ENCODE data around the gene PML.

DNA sequence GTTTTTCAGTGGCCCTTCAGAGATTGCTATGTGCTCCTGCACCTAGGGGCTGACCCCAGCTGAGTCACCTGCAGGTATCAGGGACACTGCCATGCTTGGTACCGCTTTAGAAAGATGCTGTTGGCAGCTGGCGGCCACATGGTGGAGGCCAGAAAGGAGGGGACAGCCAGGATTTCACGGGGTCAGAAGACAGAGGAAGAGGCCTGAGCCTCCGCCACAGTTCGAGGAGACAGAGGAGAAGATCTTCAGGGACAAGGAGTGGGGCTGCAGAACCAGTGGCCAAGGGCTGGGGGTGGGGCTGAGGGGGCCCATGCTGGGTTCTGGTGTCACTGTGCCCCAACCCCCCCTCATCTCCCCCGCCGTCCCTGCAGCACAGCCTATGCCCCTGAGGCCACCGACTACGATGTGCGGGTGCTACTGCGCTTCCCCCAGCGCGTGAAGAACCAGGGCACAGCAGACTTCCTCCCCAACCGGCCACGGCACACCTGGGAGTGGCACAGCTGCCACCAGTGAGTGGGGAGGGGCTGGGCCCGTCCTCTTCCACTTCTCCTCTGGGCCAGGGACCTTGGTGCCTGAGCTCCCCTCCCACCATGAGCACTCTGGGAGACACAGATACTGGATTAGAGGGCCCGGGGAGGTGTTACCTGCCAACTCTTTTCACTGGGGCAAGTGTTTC is 48.3 kb upstream of the PML start:
- TF ChIP-seq SNAI2 (CRISPR knock-in tag; IDR thresholded peaks at IDR 0.05) (no peak), ZFP30 (CRISPR knock-in tag; IDR thresholded peaks at IDR 0.05) (no peak), RARB (CRISPR knock-in tag; IDR thresholded peaks at IDR 0.05) (no peak), CSDC2 (CRISPR knock-in tag; IDR thresholded peaks at IDR 0.05) (no peak), GLIS3 (CRISPR knock-in tag; IDR thresholded peaks at IDR 0.05) (no peak), TCF4 (CRISPR knock-in tag; IDR thresholded peaks at IDR 0.05; ENCODE audit: borderline replicate concordance) (no peak), ZNF70 (CRISPR knock-in tag; IDR thresholded peaks at IDR 0.05) (no peak), ESRRG (CRISPR knock-in tag; IDR thresholded peaks at IDR 0.05) (no peak)
- TF ChIP-seq, protein P1, sequence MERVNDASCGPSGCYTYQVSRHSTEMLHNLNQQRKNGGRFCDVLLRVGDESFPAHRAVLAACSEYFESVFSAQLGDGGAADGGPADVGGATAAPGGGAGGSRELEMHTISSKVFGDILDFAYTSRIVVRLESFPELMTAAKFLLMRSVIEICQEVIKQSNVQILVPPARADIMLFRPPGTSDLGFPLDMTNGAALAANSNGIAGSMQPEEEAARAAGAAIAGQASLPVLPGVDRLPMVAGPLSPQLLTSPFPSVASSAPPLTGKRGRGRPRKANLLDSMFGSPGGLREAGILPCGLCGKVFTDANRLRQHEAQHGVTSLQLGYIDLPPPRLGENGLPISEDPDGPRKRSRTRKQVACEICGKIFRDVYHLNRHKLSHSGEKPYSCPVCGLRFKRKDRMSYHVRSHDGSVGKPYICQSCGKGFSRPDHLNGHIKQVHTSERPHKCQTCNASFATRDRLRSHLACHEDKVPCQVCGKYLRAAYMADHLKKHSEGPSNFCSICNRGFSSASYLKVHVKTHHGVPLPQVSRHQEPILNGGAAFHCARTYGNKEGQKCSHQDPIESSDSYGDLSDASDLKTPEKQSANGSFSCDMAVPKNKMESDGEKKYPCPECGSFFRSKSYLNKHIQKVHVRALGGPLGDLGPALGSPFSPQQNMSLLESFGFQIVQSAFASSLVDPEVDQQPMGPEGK (CRISPR knock-in tag; IDR thresholded peaks at IDR 0.05; ENCODE audit: borderline replicate concordance): no peak
- TF ChIP-seq, protein P2, sequence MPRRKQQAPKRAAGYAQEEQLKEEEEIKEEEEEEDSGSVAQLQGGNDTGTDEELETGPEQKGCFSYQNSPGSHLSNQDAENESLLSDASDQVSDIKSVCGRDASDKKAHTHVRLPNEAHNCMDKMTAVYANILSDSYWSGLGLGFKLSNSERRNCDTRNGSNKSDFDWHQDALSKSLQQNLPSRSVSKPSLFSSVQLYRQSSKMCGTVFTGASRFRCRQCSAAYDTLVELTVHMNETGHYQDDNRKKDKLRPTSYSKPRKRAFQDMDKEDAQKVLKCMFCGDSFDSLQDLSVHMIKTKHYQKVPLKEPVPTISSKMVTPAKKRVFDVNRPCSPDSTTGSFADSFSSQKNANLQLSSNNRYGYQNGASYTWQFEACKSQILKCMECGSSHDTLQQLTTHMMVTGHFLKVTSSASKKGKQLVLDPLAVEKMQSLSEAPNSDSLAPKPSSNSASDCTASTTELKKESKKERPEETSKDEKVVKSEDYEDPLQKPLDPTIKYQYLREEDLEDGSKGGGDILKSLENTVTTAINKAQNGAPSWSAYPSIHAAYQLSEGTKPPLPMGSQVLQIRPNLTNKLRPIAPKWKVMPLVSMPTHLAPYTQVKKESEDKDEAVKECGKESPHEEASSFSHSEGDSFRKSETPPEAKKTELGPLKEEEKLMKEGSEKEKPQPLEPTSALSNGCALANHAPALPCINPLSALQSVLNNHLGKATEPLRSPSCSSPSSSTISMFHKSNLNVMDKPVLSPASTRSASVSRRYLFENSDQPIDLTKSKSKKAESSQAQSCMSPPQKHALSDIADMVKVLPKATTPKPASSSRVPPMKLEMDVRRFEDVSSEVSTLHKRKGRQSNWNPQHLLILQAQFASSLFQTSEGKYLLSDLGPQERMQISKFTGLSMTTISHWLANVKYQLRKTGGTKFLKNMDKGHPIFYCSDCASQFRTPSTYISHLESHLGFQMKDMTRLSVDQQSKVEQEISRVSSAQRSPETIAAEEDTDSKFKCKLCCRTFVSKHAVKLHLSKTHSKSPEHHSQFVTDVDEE (CRISPR knock-in tag; IDR thresholded peaks at IDR 0.05): no peak
